Stimulated activated naive CD8-positive, alpha-beta T cell treated with anti-CD3 and anti-CD28 coated beads, Interleukin-15, amount 100 ng/mL, for 72 hours (primary cell): ENCODE results near the gene PLOD3.

Experiments
- ATAC-seq: fragments of 150-1000 bp; cut with Tn5 transposase; 2 replicates; pipeline ENCODE4 v1.10.0; 2021; ENCODE audit warnings: mild to moderate bottlenecking, moderate library complexity
- DNase-seq, 2 donors: peaks; one replicate each; pipeline ENCODE4 v3.0.0; 2021 to 2022
- H3K27ac Mint-ChIP-seq, 2 donors: one replicate each; pipeline ENCODE4 v1.8.0; 2022; ENCODE audit warnings: mild to moderate bottlenecking in 2 of 2, mixed read lengths in 2 of 2, moderate library complexity in 2 of 2
- H3K27me3 Mint-ChIP-seq: one replicate; pipeline ENCODE4 v1.8.0; 2022; ENCODE audit warnings: mixed read lengths
- H3K4me1 Mint-ChIP-seq: one replicate; pipeline ENCODE4 v1.8.0; 2022; ENCODE audit warnings: mild to moderate bottlenecking, mixed read lengths
- H3K4me3 Mint-ChIP-seq, 2 donors: one replicate each; pipeline ENCODE4 v1.8.0; 2022; ENCODE audit warnings: mild to moderate bottlenecking in 2 of 2, mixed read lengths in 2 of 2, moderate library complexity in 1 of 2
- H3K9me3 Mint-ChIP-seq, 2 donors: one replicate each; pipeline ENCODE4 v1.8.0; 2022; ENCODE audit warnings: mixed read lengths in 2 of 2

Gene PLOD3

DNA sequence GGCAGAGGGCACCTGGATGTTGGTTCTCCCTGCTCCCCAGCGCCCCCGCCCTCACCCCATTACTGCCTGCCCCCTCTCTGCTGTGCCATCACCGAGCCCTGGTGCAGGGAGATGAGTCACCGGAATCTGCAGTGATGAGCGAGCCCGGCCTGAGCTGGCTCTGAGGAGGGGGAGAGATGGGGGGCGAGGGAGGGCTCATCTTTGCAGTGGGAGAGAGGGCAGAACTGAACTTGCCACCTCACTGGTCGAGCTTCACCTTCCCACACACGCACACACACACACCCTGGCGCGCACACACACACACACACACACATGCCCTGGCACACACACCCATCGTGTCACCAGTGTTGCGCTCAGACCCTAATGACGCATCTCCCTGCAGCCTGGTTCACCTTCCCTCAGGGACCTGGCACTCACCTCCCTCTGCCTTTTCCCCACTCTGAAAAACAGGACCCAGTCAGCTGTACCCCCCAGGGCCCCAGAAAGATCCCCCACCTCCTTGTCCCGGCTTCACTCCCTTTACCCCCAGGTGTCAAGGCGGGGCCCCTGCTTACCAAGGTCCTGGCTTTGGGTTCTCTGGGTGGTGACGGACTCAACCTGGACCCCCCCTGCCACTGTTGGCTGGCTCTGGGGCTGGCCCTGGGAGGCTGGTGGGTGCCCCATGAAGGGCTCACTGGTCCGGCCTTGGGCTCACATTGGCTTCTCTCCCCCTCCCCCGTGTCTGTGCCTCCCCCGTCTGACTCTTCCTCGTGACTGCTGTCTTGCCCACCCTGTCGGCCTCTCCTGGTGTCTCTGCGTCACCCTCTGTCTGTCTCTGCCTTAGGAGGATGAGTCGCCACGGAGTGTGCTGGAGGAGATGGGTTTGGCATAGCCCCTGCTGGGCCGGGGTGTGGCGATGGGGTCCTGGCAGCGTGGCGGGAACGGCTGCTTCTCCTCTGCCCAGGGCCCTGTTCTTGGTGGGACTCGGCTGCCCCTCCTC is 57.4 kb downstream of the PLOD3 start:
- peaks cover 37% of the 10 kb centered on the region for H3K27me3 Mint-ChIP-seq
- peaks cover 31% of the 10 kb centered on the region for H3K4me1 Mint-ChIP-seq
- DNase-seq (no peak), ATAC-seq (no peak)
- no peaks in the 10 kb centered on the region for H3K9me3 Mint-ChIP-seq
- no peak overlapping the region for H3K4me3 Mint-ChIP-seq
- no peak overlapping the region for H3K27ac Mint-ChIP-seq

DNA sequence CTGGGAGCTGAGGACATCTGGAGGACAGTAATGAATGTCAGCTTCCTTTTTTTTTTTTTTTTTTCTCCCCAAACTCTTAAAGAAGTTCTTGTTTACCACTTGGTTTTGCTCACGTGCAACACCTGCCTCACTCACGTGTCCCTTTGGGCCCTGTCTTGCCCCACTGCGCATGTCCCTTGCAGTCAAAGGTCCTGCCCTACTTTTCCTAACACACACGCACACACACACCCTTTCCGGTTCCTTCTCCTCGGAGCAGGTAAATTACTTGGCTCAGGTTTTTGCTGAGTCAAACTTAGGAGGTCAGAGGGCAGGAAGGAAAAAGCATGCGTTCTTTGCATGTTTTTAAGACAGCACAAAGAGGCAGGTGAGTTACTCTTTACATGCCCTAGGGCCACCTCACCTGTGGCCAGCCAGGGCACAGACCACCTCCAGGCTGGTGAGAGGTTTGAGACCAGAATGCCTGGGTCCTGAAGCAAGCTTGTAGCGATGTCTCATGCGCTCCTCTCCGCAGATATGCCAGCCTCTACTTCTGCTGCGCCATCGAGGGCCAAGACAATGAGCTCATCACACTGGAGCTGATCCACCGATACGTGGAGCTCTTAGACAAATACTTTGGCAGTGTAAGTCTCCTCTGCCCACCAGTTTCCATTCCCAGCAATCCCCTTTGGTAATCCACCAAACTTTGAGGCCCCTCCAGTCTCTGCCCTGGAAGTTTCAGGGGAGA is 60.4 kb downstream of the PLOD3 start:
- H3K4me3 Mint-ChIP-seq, result no peak overlapping the region
- H3K4me1 Mint-ChIP-seq, result peaks cover 18% of the 10 kb centered on the region
- ATAC-seq (no peak), DNase-seq (no peak)
- H3K27me3 Mint-ChIP-seq, result peaks cover 20% of the 10 kb centered on the region
- H3K9me3 Mint-ChIP-seq, result peaks cover 0 to 5% of the 10 kb centered on the region in 2 donors
- H3K27ac Mint-ChIP-seq, result no peak overlapping the region

DNA sequence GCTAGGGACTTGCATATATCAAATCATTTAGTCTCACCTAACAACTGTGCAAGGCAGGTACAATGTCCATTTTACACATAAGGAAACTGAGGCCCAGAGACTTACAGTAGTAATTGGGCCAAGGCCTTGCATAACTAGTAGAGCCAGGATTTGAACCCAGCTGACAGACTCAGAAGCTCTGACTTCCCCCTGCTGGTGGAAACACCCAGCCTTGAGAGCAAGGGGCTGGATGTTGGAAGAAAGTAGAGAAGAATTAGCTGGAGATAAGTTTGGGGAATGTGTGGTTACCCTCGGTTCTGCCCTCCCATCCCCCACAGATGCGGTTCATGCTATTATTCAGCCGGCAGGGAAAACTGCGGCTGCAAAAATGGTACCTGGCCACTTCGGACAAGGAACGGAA is 61.1 kb downstream of the PLOD3 start:
- no peak for ATAC-seq
- Mint-ChIP-seq H3K4me3 (no peak overlapping the region), H3K9me3 (peaks cover 0 to 5% of the 10 kb centered on the region in 2 donors), H3K27ac (no peak overlapping the region), H3K4me1 (peaks cover 18% of the 10 kb centered on the region), H3K27me3 (peaks cover 12% of the 10 kb centered on the region)
- DNase-seq, result no peak
